ENCODE data around the gene WDR76. TPM values are rescaled to one million over a fixed set of nuclear protein-coding genes. Genes with fewer than 3 reads are reported as not detected.
"Not testable (repeated sequence)": the region's sequence is repeated elsewhere in the genome, so short reads cannot be mapped to it uniquely, and the experiment has no call there.

The WDR76 gene
- polyA plus RNA-seq, 1 of the 3 experiments (the other 2 are of a cell fraction), result 1.8 TPM

GRCh38 chr15:43808435-43808950 is 18.3 kb upstream of the WDR76 start (continued):
- no peak for TF ChIP-seq USF2 (IDR thresholded peaks at IDR 0.05; ENCODE audit: borderline replicate concordance, low read depth, low read length)

- DNase-seq, result no peak
- Histone ChIP-seq H3K4me2 (no peak overlapping the region), H3K9me2 (no peaks in the 10 kb centered on the region), H3K27ac (ENCODE audit: low read depth in 2 of 2, low read length in 1 of 2) (no peak overlapping the region), H3K27me3 (ENCODE audit: insufficient read depth) (no peaks in the 10 kb centered on the region), H3K4me3 (ENCODE audit: low read depth in 2 of 2, low read length in 1 of 2) (no peak overlapping the region), H3K36me3 (replicated peaks in 1 of 2; ENCODE audit: control insufficient read depth in 1 of 2, insufficient read depth in 2 of 2, low read length in 1 of 2) (peaks cover 58 to 86% of the 10 kb centered on the region in 2 experiments), H3K9me3 (no peaks in the 10 kb centered on the region), H3K79me2 (ENCODE audit: insufficient read depth) (no peaks in the 10 kb centered on the region), H4K20me1 (ENCODE audit: insufficient read depth) (no peaks in the 10 kb centered on the region), H2AFZ (ENCODE audit: low read depth) (no peak overlapping the region), H3K4me1 (ENCODE audit: control insufficient read depth in 1 of 2, insufficient read depth in 2 of 2, low read depth in 1 of 2, low read length in 1 of 2) (no peaks in the 10 kb centered on the region), H3F3A (replicated peaks; ENCODE audit: insufficient read depth) (peaks cover 20% of the 10 kb centered on the region), H3K9ac (no peak overlapping the region)
- CTCF ChIA-PET, result interaction anchor here (0.7 to 0.9 kb wide), 2 partner anchors 8 to 39 kb away, joined by 3 to 5 read pairs; no protein-coding TSS in a partner anchor
- POLR2A ChIA-PET, result interaction anchor here (2.0 kb wide), 1 partner anchor 8 kb away, joined by 5 read pairs; the partner anchor contains the start of genes HYPK and SERINC4
- no peak for TF ChIP-seq EP300 (IDR thresholded peaks at IDR 0.05; ENCODE audit: borderline replicate concordance in 1 of 2, low read depth in 1 of 2, low read length in 1 of 2)
- no peak for TF ChIP-seq POLR2AphosphoS5 (IDR thresholded peaks at IDR 0.05; ENCODE audit: low read depth, low read length)
- TF ChIP-seq USF1 (IDR thresholded peaks at IDR 0.05; ENCODE audit: borderline replicate concordance, low read depth), result no peak
- no peak for TF ChIP-seq SMC3 (IDR thresholded peaks at IDR 0.05; ENCODE audit: low read depth, low read length)
- no peak for TF ChIP-seq MXI1 (IDR thresholded peaks at IDR 0.05; ENCODE audit: low read depth, low read length)
- TF ChIP-seq TCF12 (IDR thresholded peaks at IDR 0.05), result no peak
- TF ChIP-seq USF2 (IDR thresholded peaks at IDR 0.05; ENCODE audit: borderline replicate concordance, low read depth, low read length), result no peak
- TF ChIP-seq FOXM1 (IDR thresholded peaks at IDR 0.05; ENCODE audit: low read depth), result no peak
- TF ChIP-seq ZBTB33 (IDR thresholded peaks at IDR 0.05; ENCODE audit: borderline replicate concordance, low read depth), result no peak
- no peak for TF ChIP-seq RAD21 (IDR thresholded peaks at IDR 0.05; ENCODE audit: low read length)
- TF ChIP-seq FOXJ3 (CRISPR knock-in tag; IDR thresholded peaks at IDR 0.05), result no peak
- WGBS (ENCODE audit: low lambda C conversion rate), result 90% methylated on average over 6 of the region's 6 CpGs
Observed at GRCh38 chr15:43808960-43809678, 17.7 kb upstream of the WDR76 start.

GRCh38 chr15:43815064-43815463 is 11.7 kb upstream of the WDR76 start:
- H2AFZ ChIP-seq (ENCODE audit: low read depth); H3K4me2 ChIP-seq; H3K4me1 ChIP-seq (ENCODE audit: control insufficient read depth in 1 of 2, insufficient read depth in 2 of 2, low read depth in 1 of 2, low read length in 1 of 2); H3K9me2 ChIP-seq; H3K27me3 ChIP-seq (ENCODE audit: insufficient read depth); H4K20me1 ChIP-seq (ENCODE audit: insufficient read depth); H3K27ac ChIP-seq (ENCODE audit: low read depth in 2 of 2, low read length in 1 of 2); H3F3A ChIP-seq (replicated peaks; ENCODE audit: insufficient read depth); H3K9ac ChIP-seq; POLR2A ChIA-PET; CTCF ChIA-PET; DNase-seq; H3K4me3 ChIP-seq (ENCODE audit: low read depth in 2 of 2, low read length in 1 of 2); H3K9me3 ChIP-seq: not testable (repeated sequence)
- WGBS (ENCODE audit: low lambda C conversion rate), result 97% methylated on average over 5 of the region's 5 CpGs
- H3K36me3 ChIP-seq (replicated peaks in 1 of 2; ENCODE audit: control insufficient read depth in 1 of 2, insufficient read depth in 2 of 2, low read length in 1 of 2), result peaks cover 39 to 68% of the 10 kb centered on the region in 2 experiments
- peaks cover 36% of the 10 kb centered on the region for H3K79me2 ChIP-seq (ENCODE audit: insufficient read depth)

Measured in SK-N-SH (cell line).